K562 (cell line): ENCODE data around the gene KCNMB3. TPM values are rescaled to one million over a fixed set of nuclear protein-coding genes. Genes with fewer than 3 reads are reported as not detected.

Experiments
- ATAC-seq: fragments of 200-7000 bp; cut with Tn5 transposase; 3 replicates; pipeline ENCODE4 v1.9.1; 2020; ENCODE audit warnings: moderate library complexity
- BruUV-seq: library from RNA; stranded (reverse); fragments of 400-500 nt; replicated peaks from 2 replicates; lab custom pipeline; 2021; lab: Mats Ljungman, UMichigan
- CTCF ChIA-PET: fragments of 300-600 bp; formaldehyde crosslinking; extraction: SDS; loops from one replicate; lab custom pipeline; 2021; ENCODE audit warnings: low intra/inter-chr PET ratio; lab: Yijun Ruan, JAX
- POLR2A ChIA-PET: fragments of 300-600, 350-650 bp; sonication (Branson Sonifier 250); formaldehyde crosslinking; extraction: SDS; loops from one replicate; lab custom pipeline; 2021; ENCODE audit warnings: antibody characterized with exemption, inconsistent platforms; lab: Yijun Ruan, JAX
- DNase-seq, 4 experiments: peaks; one replicate each; pipeline versions ENCODE4 v3.0.0 to v3.0.0-alpha.2; 2011 to 2018; ENCODE audit warnings: low spot score in 3 of 4, mixed read lengths in 3 of 4; ENCODE audit errors: extremely low read depth in 1 of 4
- FAIRE-seq: peaks from 2 replicates; lab custom pipeline; 2011; peaks lifted over from hg19 to GRCh38; lab: Jason Lieb, UNC
- H2AFZ ChIP-seq: 2 replicates; pipeline ENCODE4 v1.6.0; 2011; ENCODE audit warnings: low read depth, low read length, control low read depth, inconsistent platforms
- H3K27ac ChIP-seq: fragments of 200-600 bp; 3 replicates; pipeline ENCODE4 v1.8.0; 2011; ENCODE audit warnings: low read depth, mild to moderate bottlenecking, control low read depth, inconsistent platforms, low read length, moderate library complexity, mixed read lengths; ENCODE audit errors: extremely low read depth
- H3K27me3 ChIP-seq, 2 experiments: fragments of 300-600 bp in 1 of 2; 2 replicates in 1 of 2; 3 replicates in 1 of 2; pipeline versions ENCODE4 v1.6.0 to v1.8.0; 2011; ENCODE audit warnings: inconsistent platforms in 2 of 2, low read length in 2 of 2, mild to moderate bottlenecking in 1 of 2, mixed read lengths in 1 of 2, moderate library complexity in 1 of 2; ENCODE audit not compliant: control insufficient read depth in 2 of 2, insufficient read depth in 2 of 2
- H3K36me3 ChIP-seq: fragments of 300-600 bp; 3 replicates; pipeline ENCODE4 v1.8.0; 2011; ENCODE audit warnings: mild to moderate bottlenecking, low read length, inconsistent platforms; ENCODE audit not compliant: control insufficient read depth, insufficient read depth
- H3K4me1 ChIP-seq, 2 experiments: fragments of 200-600 bp in 1 of 2; replicated peaks in 1 of 2; 2 replicates in 1 of 2; 3 replicates in 1 of 2; pipeline versions ENCODE4 v1.5.1 to v1.8.0; 2011; ENCODE audit warnings: inconsistent platforms in 2 of 2, low read length in 2 of 2, mild to moderate bottlenecking in 1 of 2, mixed read lengths in 1 of 2, moderate library complexity in 1 of 2; ENCODE audit not compliant: control insufficient read depth in 2 of 2, insufficient read depth in 2 of 2
- H3K4me2 ChIP-seq: 2 replicates; pipeline ENCODE4 v1.6.1; 2011; ENCODE audit warnings: low read length, control low read depth, inconsistent platforms, mixed read lengths; ENCODE audit not compliant: insufficient read depth
- H3K4me3 ChIP-seq: fragments of 200-600 bp; sonication (generic), shearing (Covaris generic); 2 replicates; pipeline ENCODE4 v1.5.1; 2016; ENCODE audit warnings: control low read depth, inconsistent platforms
- H3K79me2 ChIP-seq: fragments of 200-600 bp; 3 replicates; pipeline ENCODE4 v1.8.0; 2011; ENCODE audit warnings: low read length, inconsistent platforms; ENCODE audit not compliant: control insufficient read depth, insufficient read depth
- H3K9ac ChIP-seq, 2 experiments: 2 replicates each; pipeline versions ENCODE4 v1.6.0 to v1.6.1; 2011; ENCODE audit warnings: low read depth in 2 of 2, low read length in 2 of 2, control low read depth in 1 of 2, inconsistent platforms in 1 of 2, mild to moderate bottlenecking in 1 of 2, mixed read lengths in 1 of 2; ENCODE audit not compliant: insufficient read depth in 1 of 2
- H3K9me1 ChIP-seq: one replicate; pipeline ENCODE4 v1.6.0; 2011; ENCODE audit warnings: inconsistent platforms, mild to moderate bottlenecking, low read length, moderate library complexity; ENCODE audit not compliant: control insufficient read depth, insufficient read depth
- H3K9me3 ChIP-seq: replicated peaks from 2 replicates; pipeline ENCODE4 v1.5.1; 2011; ENCODE audit warnings: low read depth, low read length, inconsistent platforms; ENCODE audit not compliant: control insufficient read depth, insufficient read depth
- H4K20me1 ChIP-seq: replicated peaks from 2 replicates; pipeline ENCODE4 v1.6.1; 2011; ENCODE audit warnings: low read length, inconsistent platforms, mixed read lengths; ENCODE audit not compliant: control insufficient read depth, insufficient read depth
- ASH1L ChIP-seq: fragments of 450-650 bp; IDR thresholded peaks from 2 replicates; pipeline ENCODE4 v1.6.1; 2018; ENCODE audit warnings: borderline replicate concordance, mild to moderate bottlenecking, low read depth; ENCODE audit not compliant: partially characterized antibody
- CBFA2T3 ChIP-seq: fragments of 450-650 bp; IDR thresholded peaks from 2 replicates; pipeline ENCODE4 v1.6.1; 2017
- EP300 ChIP-seq: IDR thresholded peaks from 2 replicates; pipeline ENCODE4 v1.6.1; 2012; ENCODE audit warnings: low read length, improper control_type of control experiment
- ETV1 ChIP-seq: fragments of 450-650 bp; conservative IDR thresholded peaks from 2 replicates; pipeline ENCODE4 v1.6.1; 2016; ENCODE audit warnings: missing genetic modification characterization, control low read depth, low read depth, missing compliant biosample characterization
- HDAC1 ChIP-seq, 2 experiments: fragments of 450-650 bp; IDR thresholded peaks; 2 replicates each; pipeline ENCODE4 v1.6.1; 2016 to 2017; ENCODE audit warnings: inconsistent platforms in 1 of 2, mild to moderate bottlenecking in 1 of 2, moderate library complexity in 1 of 2
- HDAC2 ChIP-seq: fragments of 450-650 bp; IDR thresholded peaks from 2 replicates; pipeline ENCODE4 v1.6.1; 2016; ENCODE audit warnings: mild to moderate bottlenecking
- MAZ ChIP-seq, 2 experiments: fragments of 450-650 bp in 1 of 2; sonication (generic) in 1 of 2; formaldehyde crosslinking; IDR thresholded peaks in 1 of 2; conservative IDR thresholded peaks in 1 of 2; 2 replicates each; pipeline versions ENCODE4 v1.4.0 to v1.5.0; 2020; ENCODE audit warnings: mild to moderate bottlenecking in 1 of 2, missing genetic modification reagents in 1 of 2
- NFRKB ChIP-seq: fragments of 450-650 bp; IDR thresholded peaks from 2 replicates; pipeline ENCODE4 v1.6.1; 2016; ENCODE audit warnings: low read depth
- NR2C2 ChIP-seq, 2 experiments: fragments of 200-800 bp in 1 of 2; sonication (Bioruptor generic) in 1 of 2; sonication (generic) in 1 of 2; formaldehyde crosslinking in 1 of 2; IDR thresholded peaks; 2 replicates each; pipeline versions ENCODE4 v1.6.1 to v1.8.0; 2016 to 2022; ENCODE audit warnings: mild to moderate bottlenecking in 1 of 2, missing compliant biosample characterization in 1 of 2, missing genetic modification characterization in 1 of 2, missing genetic modification reagents in 1 of 2
- RAD21 ChIP-seq, 2 experiments: fragments of 250-450 bp in 1 of 2; fragments of 450-650 bp in 1 of 2; sonication (Bioruptor Pico) in 1 of 2; formaldehyde crosslinking in 1 of 2; IDR thresholded peaks in 1 of 2; conservative IDR thresholded peaks in 1 of 2; 2 replicates each; pipeline versions ENCODE4 v1.4.0 to v1.8.0; 2020 to 2022; ENCODE audit warnings: mild to moderate bottlenecking in 2 of 2, moderate library complexity in 1 of 2
- SMARCE1 ChIP-seq: fragments of 450-650 bp; IDR thresholded peaks from 2 replicates; pipeline ENCODE4 v1.7.1; 2016; ENCODE audit warnings: mild to moderate bottlenecking
- STAG1 ChIP-seq: sonication (generic); formaldehyde crosslinking; IDR thresholded peaks from 2 replicates; pipeline ENCODE4 v1.5.0; 2020; ENCODE audit warnings: missing genetic modification reagents, borderline replicate concordance
- TBP ChIP-seq: optimal IDR thresholded peaks from 2 replicates; pipeline ENCODE3; 2011; ENCODE audit warnings: low read depth, low read length, improper control_type of control experiment
- ZKSCAN1 ChIP-seq: fragments of 150-350 bp; IDR thresholded peaks from 2 replicates; pipeline ENCODE4 v1.6.1; 2016; ENCODE audit warnings: low read depth, low read length
- ZNF143 ChIP-seq: sonication (generic); formaldehyde crosslinking; IDR thresholded peaks from 2 replicates; pipeline ENCODE4 v1.9.0; 2022; ENCODE audit warnings: mild to moderate bottlenecking, missing genetic modification reagents
- ZNF583 ChIP-seq: fragments of 250-450 bp; sonication (Bioruptor Pico); IDR thresholded peaks from 2 replicates; pipeline ENCODE4 v1.4.0; 2020
- WGBS: fragments of 100-300 bp; shearing (Covaris generic); methylation state at CpG from one replicate; pipeline ENCODE4 v1.1.6; 2016; ENCODE audit warnings: low coverage, mixed read lengths; ENCODE audit not compliant: insufficient coverage; ENCODE audit errors: missing lambda C conversion rate; 5-methylcytosine and 5-hydroxymethylcytosine counted together
- in situ Hi-C: fragments of 300-500 bp; cut with MboI; formaldehyde crosslinking; loops from 4 replicates; pipeline ENCODE4 v1.15.0; 2018; ENCODE audit warnings: inconsistent platforms, mixed read lengths
- intact Hi-C: fragments of 100-400 bp; cut with micrococcal nuclease; formaldehyde crosslinking; loops from 2 replicates; pipeline ENCODE4 v1.14.2; 2022
- polyA plus RNA-seq, 8 experiments: library from polyadenylated mRNA; depleted of rRNA in 4 of 8; stranded (reverse) in 5 of 8; unstranded in 3 of 8; fragments of >200 nt; fragmentation: Nextera tagmentation in 2 of 8; fragmentation: Illumina TruSeq in 1 of 8; extraction: Ambion mirVana in 2 of 8; extraction: Trizol in 1 of 8; gene quantifications; 2 replicates each; pipeline versions ENCODE4 v1.2.1 to v1.2.3, GENCODE V29; 2011 to 2014; ENCODE audit warnings: inconsistent platforms in 1 of 8, missing spikeins in 1 of 8
- total RNA-seq, 7 experiments: library from RNA; depleted of rRNA in 6 of 7; stranded (reverse); fragments of >200 nt in 6 of 7; fragmentation: Illumina TruSeq in 2 of 7; extraction: Trizol in 2 of 7; gene quantifications; 2 replicates each; pipeline versions ENCODE4 v1.2.1 to v1.2.3, GENCODE V29; 2011 to 2021; ENCODE audit warnings: low replicate concordance in 1 of 7
- TF ChIP-seq, protein P1 (sequence below): fragments of 250-450 bp; sonication (Bioruptor Pico); IDR thresholded peaks from 2 replicates; pipeline ENCODE4 v1.4.0; 2020
- TF ChIP-seq, protein P2 (sequence below), 2 experiments: IDR thresholded peaks; 2 replicates each; pipeline ENCODE4 v1.6.1; 2012; ENCODE audit warnings: improper control_type of control experiment in 2 of 2, low read depth in 2 of 2, low read length in 2 of 2, borderline replicate concordance in 1 of 2

The KCNMB3 gene
- total and polyA plus RNA-seq, 9 of the 15 experiments (the other 6 are each of a cell fraction or from before 2014, with no cell fraction given) = 7.0 to 21.1 (median 14.3) TPM

DNA sequence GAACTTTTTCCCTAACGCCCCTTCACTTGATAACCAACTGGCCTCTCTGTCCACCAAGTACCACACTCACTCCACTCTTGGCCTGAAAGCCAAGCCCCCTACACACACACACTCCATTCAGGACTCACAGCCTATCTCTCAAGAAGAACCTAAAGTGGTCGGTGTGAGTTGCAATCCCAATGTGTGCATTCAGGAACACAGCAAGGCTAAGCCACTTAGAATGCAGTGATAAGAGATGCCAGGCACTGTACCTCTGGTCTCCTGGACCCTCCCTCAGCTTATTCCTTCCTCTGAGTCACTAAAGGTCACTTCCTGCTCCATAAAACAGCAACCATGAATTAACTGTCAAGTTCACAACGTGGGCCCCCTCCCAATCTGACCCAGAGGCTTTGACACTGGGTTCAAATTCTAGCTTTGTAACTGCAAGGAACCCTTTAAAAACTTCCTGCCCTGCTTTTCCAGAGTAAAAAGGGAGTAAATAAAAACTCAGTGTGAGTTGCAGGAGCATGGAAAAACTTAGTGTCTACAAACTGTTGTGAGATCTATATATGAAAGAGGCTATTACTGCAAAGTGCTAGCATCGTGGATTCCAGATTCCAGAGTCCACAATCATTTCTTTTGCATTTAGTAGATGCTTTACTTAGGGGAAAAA lies 17.6 kb upstream of the KCNMB3 start:
- peak; percentile 74 for FAIRE-seq
- peak overlapping the region; percentile 74 for H3K4me2 ChIP-seq
- H3K9me3 ChIP-seq = no peaks in the 10 kb centered on the region
- H3K27me3 ChIP-seq = no peaks in the 10 kb centered on the region
- intact Hi-C loops (no loop called here), in situ Hi-C loops (no loop called here)
- no peaks in the 10 kb centered on the region for H4K20me1 ChIP-seq
- peak overlapping the region; percentile 40 to 55; a peak in 3 of 4 replicates for H3K9ac ChIP-seq
- peak overlapping the region; percentile 82 for H3K27ac ChIP-seq
- peaks cover 26 to 46% of the 10 kb centered on the region in 2 experiments for H3K4me1 ChIP-seq
- POLR2A ChIA-PET = interaction anchor here (1.6 to 1.8 kb wide), 2 partner anchors 10 to 12 kb away, joined by 4 to 5 read pairs; no protein-coding TSS in a partner anchor
- ATAC-seq = peak; percentile 53
- H3K4me3 ChIP-seq = no peak overlapping the region; the same call in 1 of the 2 replicates
- peak overlapping the region; percentile 98 for H2AFZ ChIP-seq
- 5% methylated on average over 4 of the region's 4 CpGs for WGBS
- H3K36me3 ChIP-seq = no peaks in the 10 kb centered on the region
- CTCF ChIA-PET = no interaction called here
- DNase-seq = peak in 3 of 4 experiments; percentile 33 to 77 (median 60)
- H3K9me1 ChIP-seq = no peaks in the 10 kb centered on the region
- H3K79me2 ChIP-seq = no peaks in the 10 kb centered on the region
- no TSS peak for BruUV-seq
- TF ChIP-seq ZKSCAN1 (peak; percentile 59; the same call in 1 of the 2 replicates), ZNF143 (no peak), ZNF583 (CRISPR knock-in tag) (0 out of 2 replicates have a peak, but pooled peaks have one; percentile 48), HDAC2 (0 out of 2 replicates have a peak, but pooled peaks have one; percentile 35), STAG1 (CRISPR knock-in tag) (no peak), TBP (peak; percentile 16), SMARCE1 (peak; percentile 75; the same call in 1 of the 2 replicates), MAZ (CRISPR knock-in tag; conservative IDR thresholded peaks at IDR 0.05 in 1 of 2, IDR thresholded peaks at IDR 0.05 in 1 of 2) (peak; percentile 29 to 53; a peak in 1 of 4 replicates), CBFA2T3 (peak; percentile 65), NR2C2 (CRISPR knock-in tag; IDR thresholded peaks at IDR 0.05) (no peak), NR2C2 (tag; IDR thresholded peaks at IDR 0.05) (peak; percentile 84), RAD21 (CRISPR knock-in tag; conservative IDR thresholded peaks at IDR 0.05 in 1 of 2, IDR thresholded peaks at IDR 0.05 in 1 of 2) (peak in 1 of 2 experiments; percentile 9; a peak in 1 of 4 replicates), EP300 (peak; percentile 60; the same call in 1 of the 2 replicates), ETV1 (tag) (peak; percentile 60; the same call in 1 of the 2 replicates), ASH1L (no peak), HDAC1 (IDR thresholded peaks at IDR 0.05) (peak in 1 of 2 experiments; percentile 71; a peak in 1 of 4 replicates), NFRKB (peak; percentile 25; the same call in 1 of the 2 replicates)
- TF ChIP-seq, protein P1, sequence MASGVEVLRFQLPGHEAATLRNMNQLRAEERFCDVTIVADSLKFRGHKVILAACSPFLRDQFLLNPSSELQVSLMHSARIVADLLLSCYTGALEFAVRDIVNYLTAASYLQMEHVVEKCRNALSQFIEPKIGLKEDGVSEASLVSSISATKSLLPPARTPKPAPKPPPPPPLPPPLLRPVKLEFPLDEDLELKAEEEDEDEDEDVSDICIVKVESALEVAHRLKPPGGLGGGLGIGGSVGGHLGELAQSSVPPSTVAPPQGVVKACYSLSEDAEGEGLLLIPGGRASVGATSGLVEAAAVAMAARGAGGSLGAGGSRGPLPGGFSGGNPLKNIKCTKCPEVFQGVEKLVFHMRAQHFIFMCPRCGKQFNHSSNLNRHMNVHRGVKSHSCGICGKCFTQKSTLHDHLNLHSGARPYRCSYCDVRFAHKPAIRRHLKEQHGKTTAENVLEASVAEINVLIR (CRISPR knock-in tag) = 0 out of 2 replicates have a peak, but pooled peaks have one; percentile 34
- TF ChIP-seq, protein P2, sequence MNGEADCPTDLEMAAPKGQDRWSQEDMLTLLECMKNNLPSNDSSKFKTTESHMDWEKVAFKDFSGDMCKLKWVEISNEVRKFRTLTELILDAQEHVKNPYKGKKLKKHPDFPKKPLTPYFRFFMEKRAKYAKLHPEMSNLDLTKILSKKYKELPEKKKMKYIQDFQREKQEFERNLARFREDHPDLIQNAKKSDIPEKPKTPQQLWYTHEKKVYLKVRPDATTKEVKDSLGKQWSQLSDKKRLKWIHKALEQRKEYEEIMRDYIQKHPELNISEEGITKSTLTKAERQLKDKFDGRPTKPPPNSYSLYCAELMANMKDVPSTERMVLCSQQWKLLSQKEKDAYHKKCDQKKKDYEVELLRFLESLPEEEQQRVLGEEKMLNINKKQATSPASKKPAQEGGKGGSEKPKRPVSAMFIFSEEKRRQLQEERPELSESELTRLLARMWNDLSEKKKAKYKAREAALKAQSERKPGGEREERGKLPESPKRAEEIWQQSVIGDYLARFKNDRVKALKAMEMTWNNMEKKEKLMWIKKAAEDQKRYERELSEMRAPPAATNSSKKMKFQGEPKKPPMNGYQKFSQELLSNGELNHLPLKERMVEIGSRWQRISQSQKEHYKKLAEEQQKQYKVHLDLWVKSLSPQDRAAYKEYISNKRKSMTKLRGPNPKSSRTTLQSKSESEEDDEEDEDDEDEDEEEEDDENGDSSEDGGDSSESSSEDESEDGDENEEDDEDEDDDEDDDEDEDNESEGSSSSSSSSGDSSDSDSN (IDR thresholded peaks at IDR 0.05; ENCODE audit: borderline replicate concordance in 1 of 2, low read depth in 2 of 2, low read length in 2 of 2) = 0 out of 4 replicates have a peak, but pooled peaks of 1 of the 2 experiments have one; percentile 16
